GDM1 (cell line): ENCODE measurements around the gene ARHGAP26.

Experiments used
- DNase-seq: peaks from one replicate; lab custom pipeline; 2025; lab: John Stamatoyannopoulos, UW

ARHGAP26 gene

GRCh38 chr5:142785206-142785605, 15.0 kb downstream of the ARHGAP26 start:
- DNase-seq: no peak

GRCh38 chr5:142789206-142789605, 19.0 kb downstream of the ARHGAP26 start:
- no peak for DNase-seq

GRCh38 chr5:142792012-142792864, 22.1 kb downstream of the ARHGAP26 start:
- DNase-seq: no peak

- DNase-seq: no peak
These were observed 22.7 kb downstream of the ARHGAP26 start for GRCh38 chr5:142792865-142793232.

- no peak for DNase-seq
These were observed 24.4 kb downstream of the ARHGAP26 start for GRCh38 chr5:142794537-142794936.

GRCh38 chr5:142795251-142795650, 25.1 kb downstream of the ARHGAP26 start:
- DNase-seq: no peak

- no peak for DNase-seq
These were observed 26.4 kb downstream of the ARHGAP26 start for GRCh38 chr5:142796492-142797109.

- DNase-seq: no peak
These were observed 27.2 kb downstream of the ARHGAP26 start for GRCh38 chr5:142797420-142797819.

- DNase-seq: peak; percentile 84
These were observed 28.1 kb downstream of the ARHGAP26 start for GRCh38 chr5:142798099-142798770.

- no peak for DNase-seq
These were observed 30.8 kb downstream of the ARHGAP26 start for GRCh38 chr5:142800776-142801494.

GRCh38 chr5:142801495-142801871, 31.3 kb downstream of the ARHGAP26 start:
- DNase-seq: no peak

- no peak for DNase-seq
These were observed 33.4 kb downstream of the ARHGAP26 start for GRCh38 chr5:142803428-142804125.

- no peak for DNase-seq
These were observed 35.2 kb downstream of the ARHGAP26 start for GRCh38 chr5:142805339-142805738.

GRCh38 chr5:142806841-142807267, 36.7 kb downstream of the ARHGAP26 start:
- no peak for DNase-seq

- DNase-seq: no peak
These were observed 37.3 kb downstream of the ARHGAP26 start for GRCh38 chr5:142807372-142807911.

GRCh38 chr5:142808878-142809598, 38.9 kb downstream of the ARHGAP26 start:
- DNase-seq: no peak

GRCh38 chr5:142810081-142810480, 39.9 kb downstream of the ARHGAP26 start:
- DNase-seq: no peak

GRCh38 chr5:142810743-142811290, 40.6 kb downstream of the ARHGAP26 start:
- DNase-seq: no peak

GRCh38 chr5:142811866-142812557, 41.8 kb downstream of the ARHGAP26 start:
- DNase-seq: no peak

GRCh38 chr5:142813220-142813619, 43.0 kb downstream of the ARHGAP26 start:
- DNase-seq: no peak
